Measurements from ENCODE around the gene GRPR.
"Not testable (repeated sequence)": the region's sequence is repeated elsewhere in the genome, so short reads cannot be mapped to it uniquely, and the experiment has no call there.

GRPR gene

DNA sequence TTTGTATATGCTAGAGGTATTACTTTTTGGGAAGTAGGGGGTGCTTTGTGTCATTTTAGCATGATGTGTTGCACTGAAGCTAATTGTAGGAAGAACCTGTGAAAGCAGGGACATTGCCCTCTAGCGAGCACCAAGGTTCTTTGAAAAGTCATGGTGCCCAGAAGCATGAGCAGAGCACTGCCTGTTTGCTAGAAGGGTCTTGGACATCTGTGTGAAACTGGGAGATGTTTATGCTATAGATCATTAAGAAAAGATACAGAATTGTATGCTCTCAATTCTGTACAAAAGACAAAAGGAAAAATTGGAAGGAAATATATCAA lies 14.7 kb downstream of the GRPR start:
- no peak for DNase-seq

DNA sequence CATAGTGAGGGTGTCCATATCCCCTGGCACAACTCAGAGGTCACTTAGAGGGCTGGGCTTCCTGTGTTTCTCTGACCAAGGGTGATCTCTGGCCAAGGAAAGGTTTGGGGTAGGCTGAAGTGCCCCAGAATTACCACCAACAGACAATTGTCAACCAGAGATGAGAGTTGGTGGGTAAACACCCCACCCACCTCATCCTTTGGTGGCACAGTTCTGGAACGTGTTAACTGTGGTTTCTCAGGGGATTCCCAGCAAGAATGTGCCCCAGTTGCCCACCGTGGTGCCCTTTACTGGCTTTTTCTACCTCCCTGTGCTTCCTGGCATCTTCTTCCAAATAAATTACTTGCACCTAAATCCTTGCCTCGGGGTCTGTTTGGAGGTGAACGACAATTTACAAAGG lies 17.1 kb downstream of the GRPR start:
- no peak for DNase-seq

DNA sequence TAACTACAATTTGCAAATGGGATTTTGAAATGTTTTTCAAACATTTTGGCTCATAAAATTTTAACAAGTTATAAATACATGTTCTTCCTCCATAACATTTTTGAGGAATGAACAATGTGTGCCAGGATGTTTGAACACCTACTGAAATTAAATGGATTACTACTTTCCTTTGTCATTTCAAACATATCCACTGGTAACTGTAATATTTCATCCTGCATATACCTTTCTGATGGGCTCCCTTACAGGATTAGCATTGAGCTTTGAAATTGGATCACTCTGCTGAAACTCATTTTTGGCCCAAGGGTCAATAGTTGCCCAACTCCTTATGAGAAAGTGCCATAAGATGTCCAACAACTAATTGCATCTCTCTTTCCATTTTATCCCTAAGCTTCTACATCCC lies 17.6 kb downstream of the GRPR start:
- DNase-seq, result no peak

DNA sequence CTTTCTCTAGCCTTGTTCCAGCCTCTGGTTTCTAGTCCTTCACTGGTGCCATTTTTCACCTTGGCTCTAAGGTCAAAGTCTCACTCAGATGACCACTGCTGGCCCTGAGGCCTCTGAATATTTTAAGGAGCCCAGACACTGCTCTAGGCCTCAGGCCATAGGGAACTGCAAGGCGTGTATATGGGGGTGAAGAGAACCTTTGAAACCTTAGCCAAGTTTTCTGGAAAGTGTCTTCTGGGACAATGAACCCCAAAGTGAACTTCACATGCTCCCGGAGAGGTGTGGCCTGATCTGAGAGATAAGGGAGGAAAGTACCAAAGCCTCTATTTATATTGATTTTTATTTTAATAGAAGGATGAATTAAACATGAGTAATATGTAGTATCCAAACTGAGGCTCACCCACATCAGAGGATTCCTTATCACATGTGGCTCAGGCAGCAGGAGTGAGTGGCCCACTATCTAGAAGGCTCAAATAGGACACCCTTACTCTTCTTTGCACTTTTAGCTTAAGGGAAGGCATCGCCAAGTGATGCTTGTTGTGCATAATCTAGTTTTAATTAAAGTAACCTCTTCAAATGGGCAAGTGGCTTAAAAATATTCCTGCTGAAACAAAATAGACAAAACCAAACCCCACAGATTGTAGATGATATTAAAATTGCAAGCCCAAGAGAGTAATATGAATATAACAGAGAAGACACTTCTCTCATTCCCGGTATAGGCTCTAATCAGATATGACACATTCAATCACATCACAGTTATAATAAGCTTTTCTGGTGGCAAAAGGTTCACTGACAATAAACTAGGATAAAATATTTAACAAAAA lies 18.3 kb downstream of the GRPR start:
- no peak for DNase-seq

DNA sequence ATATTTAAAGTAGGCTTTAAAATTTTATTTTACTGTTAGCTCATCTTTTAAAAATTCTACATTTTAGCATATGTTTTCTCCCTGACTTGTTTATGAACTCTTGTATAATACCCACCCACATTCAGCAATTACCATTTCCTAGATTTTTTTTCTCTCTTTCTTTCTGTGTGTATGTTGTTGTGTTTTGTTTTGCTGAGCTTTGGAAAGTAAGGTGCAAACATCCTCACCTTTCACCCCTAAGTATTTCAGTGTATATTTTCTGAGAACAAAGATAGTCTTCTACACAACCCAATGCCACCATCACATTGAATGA lies 18.8 kb downstream of the GRPR start:
- DNase-seq, result no peak

DNA sequence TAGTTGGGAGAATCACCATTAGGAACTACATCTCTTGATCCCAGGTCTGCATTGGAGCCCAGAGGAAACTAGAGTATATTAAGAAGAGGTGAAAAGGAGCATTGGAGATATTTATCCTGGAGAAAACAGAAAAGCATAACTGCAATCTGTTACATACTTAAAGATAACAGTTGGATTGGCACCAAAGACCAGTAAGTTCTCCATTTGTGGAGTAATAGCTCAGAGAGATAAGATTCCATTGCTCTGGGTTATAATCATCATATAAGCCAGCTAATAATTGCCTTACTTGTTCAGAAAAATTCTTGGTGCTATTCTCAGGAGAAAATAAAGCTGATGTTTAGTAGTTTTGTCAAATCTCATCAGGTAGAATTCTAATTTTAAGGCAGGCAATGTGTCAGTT lies 20.6 kb downstream of the GRPR start:
- DNase-seq, result no peak

DNA sequence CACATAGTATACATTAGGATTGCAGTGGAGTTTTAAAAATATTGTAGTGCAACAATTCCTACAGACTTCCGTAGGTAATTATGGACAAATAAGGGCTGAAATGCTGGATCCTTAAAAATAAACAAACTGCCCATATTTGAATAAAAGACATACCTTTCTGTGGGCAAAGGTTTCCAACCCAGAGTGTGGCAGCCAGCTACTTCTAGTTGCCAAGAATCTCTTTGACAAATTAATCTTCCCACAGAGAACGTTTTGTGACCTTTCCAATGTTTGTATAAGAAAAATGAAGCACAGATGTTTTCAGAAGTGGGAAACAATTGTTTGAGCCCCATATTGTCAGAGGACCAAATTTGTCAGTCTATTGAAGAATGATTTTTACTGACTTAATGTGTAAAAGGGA lies 21.1 kb downstream of the GRPR start:
- no peak for DNase-seq

DNA sequence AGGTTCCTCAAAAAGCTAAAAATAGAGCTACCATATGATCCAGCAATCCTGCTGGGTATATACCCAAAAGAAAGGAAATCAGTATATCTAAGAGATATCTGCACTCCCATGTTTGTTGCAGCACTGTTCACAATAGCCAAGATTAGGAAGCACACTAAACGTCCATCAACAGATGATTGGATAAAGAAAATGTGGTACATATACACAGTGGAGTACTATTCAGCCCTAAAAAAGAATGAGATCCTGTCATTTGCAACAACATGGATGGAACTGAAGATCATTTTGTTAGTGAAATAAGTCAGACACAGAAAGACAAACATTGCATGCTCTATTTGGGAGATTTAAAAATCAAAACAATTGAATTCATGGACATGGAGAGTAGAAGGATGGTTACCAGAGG lies 21.7 kb downstream of the GRPR start:
- not testable (repeated sequence) for DNase-seq

DNA sequence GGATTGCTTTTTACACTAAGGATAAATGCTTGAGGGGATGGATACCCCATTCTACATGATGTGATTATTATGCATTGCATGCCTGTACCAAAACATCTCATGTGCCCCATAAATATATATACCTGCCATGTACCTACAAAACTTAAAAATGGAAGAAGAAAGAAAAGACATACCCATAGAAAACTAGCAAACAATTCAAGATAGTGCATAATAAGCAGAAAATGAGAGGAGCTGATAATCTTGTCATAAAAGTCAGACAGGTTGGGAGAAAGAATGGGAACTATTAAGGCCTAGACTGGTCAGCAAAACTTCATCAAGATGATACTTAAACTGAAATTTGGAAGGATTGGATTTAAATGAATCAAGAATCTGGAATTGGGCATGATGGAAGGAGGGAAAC lies 22.3 kb downstream of the GRPR start:
- no peak for DNase-seq

DNA sequence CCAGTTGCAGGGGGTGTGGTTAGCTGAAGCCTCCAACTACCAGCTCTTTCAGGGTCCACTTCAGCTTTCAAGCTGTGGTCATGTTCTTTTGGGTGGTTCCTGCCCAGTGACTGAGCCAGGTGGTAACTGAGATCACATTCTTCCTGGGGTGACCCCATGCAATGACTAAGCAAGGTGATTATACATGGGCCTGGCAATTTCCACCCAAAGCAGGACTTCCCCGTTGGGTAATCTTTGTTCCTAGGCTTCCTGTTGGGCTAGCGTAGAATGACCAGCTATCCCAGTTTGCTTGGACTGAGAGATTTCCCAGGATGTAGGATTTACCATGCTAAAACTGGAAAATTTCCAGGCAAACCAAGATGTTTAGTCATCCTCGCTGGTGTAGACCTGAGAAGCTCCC lies 25.5 kb downstream of the GRPR start:
- DNase-seq, result no peak

DNA sequence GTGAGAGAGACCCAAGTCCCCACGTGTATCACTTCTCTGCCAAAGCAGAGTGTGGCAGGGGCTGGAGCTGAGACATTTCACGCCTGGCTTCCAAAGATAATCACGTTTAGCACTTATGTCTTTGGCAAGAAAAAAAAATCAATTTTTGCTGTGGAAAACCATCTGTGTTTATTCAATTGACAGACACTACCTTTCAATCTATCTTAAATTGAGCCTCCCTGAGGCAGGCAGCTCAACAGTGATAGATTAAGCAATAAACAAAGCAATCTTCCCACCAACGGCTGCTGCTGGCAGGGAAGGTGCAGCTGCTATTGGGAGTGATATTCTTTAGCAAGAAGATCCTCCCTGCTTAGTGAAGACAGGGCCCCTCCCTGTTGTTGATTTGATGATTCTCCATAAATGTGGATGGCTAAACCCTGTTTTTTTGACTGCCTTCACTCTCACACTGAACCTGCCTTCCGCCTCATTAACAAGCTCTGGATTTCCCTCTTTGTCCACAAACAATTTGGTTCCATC lies 32.3 kb downstream of the GRPR start:
- DNase-seq, result no peak

DNA sequence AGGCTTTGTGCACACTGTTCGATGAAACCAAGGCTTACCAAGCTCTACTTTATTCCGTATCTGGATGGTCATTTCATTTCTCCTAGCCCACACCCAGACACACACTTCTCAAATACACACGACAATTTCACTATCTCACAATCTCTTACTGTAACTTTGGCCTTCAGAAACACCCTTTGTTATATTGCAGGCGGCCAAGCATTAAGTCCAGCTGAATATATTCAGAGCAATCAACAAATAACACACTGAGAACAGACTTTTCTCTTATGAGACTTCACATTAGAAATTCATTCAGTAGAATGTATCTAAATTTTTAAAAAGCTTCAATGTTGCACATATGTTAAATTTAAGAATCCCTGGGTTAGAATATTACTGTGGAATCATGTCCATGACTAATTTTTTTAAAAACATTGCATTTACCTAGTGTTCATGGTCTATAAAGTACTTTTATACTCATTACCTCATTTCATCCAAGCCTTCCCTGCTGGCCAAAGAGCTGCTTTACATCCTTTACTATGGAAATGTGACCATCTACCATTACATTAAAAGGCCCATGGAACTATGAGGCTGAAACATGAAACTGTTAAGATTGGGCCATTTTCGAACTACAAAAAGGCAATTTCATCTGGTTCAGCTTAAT lies 33.4 kb downstream of the GRPR start:
- no peak for DNase-seq

DNA sequence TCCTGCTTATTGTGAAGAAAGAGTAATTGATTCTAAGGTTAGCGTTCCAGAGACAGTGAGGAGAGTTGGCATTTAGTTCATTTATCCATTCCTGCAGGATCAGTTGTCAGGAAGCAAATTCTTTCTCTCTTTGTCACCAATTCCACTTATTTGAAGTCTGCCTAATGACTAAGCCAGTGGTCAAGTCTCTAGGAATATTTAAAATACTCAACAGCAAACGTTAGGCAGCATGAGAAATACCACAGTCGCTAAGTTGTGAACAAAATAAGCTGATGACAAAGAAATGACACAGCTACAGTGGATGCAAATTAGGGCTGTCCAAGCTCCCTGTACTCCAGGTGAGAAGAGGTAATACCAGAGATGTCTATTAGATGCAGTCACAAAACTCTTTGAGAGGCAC lies 37.4 kb downstream of the GRPR start:
- DNase-seq, result no peak

DNA sequence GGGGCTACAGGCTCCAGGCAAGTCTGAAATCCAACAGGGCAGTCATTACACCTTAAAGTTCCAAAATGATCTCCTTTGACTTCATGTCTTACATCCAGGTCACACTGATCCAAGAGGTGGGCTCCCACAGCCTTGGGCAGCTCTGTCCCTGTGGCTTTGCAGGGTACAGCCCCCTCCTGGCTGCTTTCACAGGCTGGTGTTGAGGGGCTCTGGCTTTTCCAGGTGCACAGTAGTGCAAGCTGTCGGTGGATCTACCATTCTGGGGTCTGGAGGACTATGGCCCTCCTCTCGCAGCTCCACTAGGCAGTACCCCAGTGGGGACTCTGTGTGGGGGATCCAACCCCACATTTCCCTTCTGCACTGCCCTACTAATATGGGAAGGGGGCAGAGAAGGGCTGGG lies 37.8 kb downstream of the GRPR start:
- DNase-seq, result not testable (repeated sequence)

DNA sequence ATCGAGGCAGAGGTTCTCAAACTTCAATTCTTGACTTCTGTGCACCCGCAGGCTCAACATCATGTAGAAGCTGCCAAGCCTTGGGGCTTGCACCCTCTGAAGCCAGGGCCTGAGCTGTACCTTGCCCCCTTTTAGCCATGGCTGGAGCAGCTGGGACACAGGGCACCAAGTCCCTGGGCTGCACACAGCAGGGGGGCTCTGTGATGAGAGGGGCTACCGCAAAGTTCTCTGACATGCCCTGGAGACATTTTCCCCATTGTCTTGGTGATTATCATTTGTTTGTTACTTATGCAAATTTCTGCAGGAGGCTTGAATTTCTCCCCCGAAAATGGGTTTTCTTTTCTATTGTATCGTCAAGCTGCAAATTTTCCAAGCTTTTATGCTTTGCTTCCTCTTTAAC lies 39.0 kb downstream of the GRPR start:
- DNase-seq, result no peak

DNA sequence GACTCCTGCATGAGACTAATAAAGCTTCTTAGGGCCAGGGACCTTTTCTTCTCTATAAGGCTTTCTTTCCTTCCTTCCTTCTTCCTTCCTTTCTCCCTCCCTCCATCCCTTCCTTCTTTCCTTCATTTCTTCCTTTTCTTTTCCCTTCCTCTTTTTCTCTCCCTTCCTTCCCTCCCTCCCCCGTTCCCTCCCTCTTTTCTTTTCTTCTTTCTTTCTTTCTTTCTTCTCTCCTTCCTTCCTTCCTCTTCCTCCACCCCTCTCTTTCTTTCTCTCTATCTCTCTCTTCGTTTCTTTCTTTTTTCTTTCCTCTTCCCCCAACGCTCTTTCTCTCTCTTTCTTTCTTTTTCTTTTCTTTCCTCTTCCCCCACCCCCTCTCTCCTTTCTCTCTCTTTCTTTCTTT lies 41.4 kb downstream of the GRPR start:
- DNase-seq, result no peak

DNA sequence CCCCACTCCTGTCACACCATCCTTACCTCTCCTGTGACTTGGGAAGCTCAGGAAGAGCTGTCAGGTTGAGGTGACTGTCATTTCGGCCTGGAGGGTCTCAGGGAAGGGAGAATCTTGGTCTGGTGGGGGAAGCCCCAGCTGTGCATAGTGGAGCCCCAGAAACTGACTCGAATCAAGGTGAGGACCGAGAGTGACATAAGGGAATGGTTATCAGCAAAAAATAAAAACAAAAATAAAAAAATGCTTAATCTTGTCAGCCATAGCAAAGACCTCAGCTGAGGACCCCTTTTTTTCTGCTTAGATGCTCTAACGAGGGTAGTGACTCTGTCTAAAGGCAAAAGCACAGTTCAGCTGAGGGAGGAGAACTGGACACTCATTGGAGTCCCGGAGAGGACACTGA lies 43.8 kb downstream of the GRPR start, which contains the start of gene MAGEB17:
Gene MAGEB17 (plus strand): TSS at position 301 of the 400 bp plus-strand sequence. CDS start 2,902 bp downstream, outside the sequence.
- DNase-seq, result no peak

DNA sequence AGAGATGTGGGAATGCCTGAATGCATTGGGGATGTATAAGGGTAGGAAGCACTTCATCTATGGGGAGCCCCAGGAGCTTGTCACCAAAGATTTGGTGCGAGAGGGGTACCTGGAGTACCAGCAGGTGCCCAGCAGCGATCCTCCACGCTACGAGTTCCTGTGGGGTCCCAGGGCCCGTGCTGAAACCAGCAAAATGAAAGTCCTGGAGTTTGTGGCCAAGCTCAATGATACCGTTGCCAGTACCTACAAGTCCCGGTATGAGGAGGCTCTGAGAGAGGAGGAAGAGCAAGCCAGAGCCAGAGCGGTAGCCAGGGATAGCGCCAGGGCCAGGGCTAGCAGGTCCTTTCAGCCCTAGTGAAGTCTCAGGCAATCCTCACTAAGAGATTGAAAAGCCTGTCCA lies 47.7 kb downstream of the GRPR start:
- no peak for DNase-seq

DNA sequence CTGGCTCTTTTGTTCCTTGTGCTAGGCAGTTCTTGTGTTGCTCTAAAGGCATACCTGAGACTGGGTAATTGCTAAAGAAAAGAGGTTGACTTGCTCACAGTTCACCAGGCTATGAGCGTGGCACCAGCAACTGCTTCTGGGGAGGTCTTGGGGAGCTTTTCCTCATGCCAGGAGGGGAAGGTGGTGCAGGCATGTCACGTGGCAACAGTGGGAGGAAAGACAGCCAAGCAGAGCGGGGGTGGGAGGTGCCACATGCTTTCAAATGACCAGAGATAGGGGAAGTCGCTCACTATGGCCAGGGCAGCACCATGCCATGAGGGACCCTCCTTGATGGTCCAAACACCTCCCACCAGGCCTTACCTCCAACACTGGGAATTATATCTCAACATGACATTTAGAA lies 48.6 kb downstream of the GRPR start:
- DNase-seq, result no peak

DNA sequence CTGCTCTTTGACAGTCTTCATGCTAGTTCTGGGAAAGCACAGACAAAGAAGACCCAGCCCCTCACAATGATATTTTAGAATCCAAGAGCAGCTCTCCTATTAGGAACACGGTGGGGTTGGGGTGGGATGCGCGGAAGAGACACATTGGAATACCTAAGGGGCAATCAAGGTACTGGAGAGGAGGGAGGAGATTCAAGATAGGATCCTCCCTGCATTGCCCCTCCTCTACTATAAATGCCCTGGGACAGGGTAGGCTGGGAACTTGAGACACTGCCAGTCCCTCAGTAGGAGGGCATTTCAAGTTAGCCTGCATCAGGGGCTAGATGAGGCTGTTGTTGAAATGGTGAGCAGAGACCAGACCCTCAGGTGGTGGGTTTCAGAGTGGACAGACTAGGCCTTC lies 49.0 kb downstream of the GRPR start:
- no peak for DNase-seq

DNA sequence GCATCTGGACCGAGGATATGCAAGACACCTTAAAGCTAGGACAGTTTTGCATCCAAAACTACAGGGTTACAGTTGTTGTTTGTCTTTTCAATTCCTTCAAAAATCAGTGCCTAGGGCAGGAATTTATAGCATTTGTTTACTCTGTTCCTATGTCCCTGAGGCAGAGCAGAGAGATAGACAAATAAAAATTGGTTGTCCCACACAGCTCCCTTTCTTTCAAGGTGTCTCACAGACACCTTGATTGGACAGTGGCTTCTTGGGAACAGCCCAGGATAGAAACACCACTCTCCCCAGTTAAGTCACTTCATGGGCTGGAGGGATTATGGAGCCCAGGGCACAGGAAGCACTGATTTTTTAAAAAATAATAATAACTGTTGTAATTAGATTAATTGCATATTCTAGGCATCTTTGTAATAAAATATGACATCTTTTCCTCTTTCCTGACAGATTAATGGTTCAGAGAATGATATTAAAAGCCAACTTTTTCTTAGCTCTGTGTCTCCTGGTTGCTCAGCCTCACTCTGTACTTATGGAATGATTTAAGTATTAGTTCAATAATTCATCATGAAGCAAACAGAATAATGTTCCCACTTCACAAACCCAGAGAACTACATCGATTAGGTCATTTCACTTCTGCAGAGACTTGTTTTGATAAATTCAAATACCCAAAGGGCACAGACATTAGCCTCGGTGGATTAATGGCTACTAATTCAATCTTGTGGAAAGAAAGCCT lies 52.1 kb downstream of the GRPR start:
- DNase-seq, result no peak

DNA sequence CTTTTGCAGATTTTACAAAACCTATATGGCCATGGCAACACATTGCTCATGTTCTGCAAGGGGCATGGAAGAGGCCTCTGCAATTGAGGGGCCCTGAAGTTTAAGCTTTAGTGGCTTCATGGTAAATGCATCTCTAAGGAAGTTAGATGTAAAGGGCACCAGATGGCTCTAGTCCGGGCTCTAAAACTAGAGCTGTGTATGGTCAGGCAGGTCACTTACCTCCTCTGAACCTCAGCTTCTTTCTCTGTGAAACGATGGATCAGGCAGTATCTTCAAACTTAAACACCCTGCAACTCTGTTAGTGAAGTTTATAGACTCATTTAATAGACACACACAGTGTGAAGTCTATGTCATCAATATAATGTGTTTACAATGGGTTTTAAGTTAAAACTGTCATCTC lies 53.9 kb downstream of the GRPR start:
- no peak for DNase-seq

DNA sequence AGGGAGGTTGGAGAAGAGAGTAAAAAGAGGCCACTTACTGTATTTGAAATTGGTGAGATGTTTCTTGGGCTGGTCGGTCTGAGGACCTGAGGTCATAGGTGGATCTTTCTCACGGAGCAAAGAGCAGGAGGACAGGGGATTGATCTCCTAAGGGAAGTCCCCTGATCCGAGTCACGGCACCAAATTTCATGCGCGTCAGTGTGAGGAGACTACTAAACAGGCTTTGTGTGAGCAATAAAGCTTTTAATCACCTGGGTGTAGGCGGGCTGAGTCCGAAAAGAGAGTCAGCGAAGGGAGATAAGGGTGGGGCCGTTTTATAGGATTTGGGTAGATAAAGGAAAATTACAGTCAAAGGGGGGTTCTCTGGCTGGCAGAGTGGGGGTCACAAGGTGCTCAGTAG lies 60.5 kb downstream of the GRPR start:
- not testable (repeated sequence) for DNase-seq

DNA sequence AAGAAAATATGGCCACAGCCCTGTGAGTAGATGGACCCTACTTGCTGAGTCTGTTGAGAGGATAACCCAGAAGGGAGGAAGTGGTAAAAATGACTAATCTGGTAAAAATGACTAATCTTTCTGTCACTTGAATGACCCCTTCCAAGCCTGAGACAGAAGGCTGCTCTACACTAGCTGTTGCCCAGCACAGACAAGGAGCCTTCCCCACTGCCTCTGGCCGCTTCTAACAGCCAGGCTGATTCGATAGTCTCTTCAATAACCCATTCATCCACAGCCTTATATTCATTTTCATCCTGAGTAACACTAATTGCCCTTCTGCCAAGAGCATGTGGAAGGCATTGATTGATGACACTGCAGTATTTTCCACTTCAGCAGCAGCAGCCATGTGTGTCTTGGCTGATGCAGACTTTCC lies 62.4 kb downstream of the GRPR start:
- DNase-seq, result no peak
